ENCODE data around the gene C2CD2. TPM values are rescaled to one million over a fixed set of nuclear protein-coding genes. Genes with fewer than 3 reads are reported as not detected.

The C2CD2 gene
- total RNA-seq, 1 donor from 2014 or later, result 18.1 TPM

DNA sequence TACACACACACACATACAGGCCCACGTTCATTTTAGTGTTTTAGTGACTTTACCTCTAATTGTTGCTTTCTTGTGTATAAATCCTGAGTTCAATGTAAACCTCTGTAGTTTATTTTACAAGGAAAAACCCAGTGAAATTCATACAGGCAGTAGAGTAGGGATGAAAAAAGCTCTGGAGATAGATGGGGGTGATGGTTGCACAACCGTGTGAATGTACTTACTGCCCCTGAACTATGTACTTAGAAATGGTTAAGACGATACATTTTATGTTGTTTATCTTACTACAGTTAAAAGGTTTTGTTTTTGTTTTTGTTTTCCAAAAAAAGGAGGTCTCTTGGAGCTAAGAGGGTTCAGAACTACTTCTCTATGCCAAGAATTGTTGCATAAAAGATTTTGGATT is 45.0 kb downstream of the C2CD2 start:
- Mint-ChIP-seq H3K4me3 (ENCODE audit: unreplicated experiment) (no peak overlapping the region), H3K27ac (ENCODE audit: unreplicated experiment) (no peak overlapping the region), H3K9me3 (ENCODE audit: low read depth) (no peaks in the 10 kb centered on the region), H3K4me1 (ENCODE audit: low read depth) (no peaks in the 10 kb centered on the region), H3K36me3 (ENCODE audit: low read depth) (peaks cover 46% of the 10 kb centered on the region), H3K27me3 (ENCODE audit: low read depth) (no peaks in the 10 kb centered on the region)
- no peak for TF ChIP-seq CTCF (IDR thresholded peaks at IDR 0.05)
- no peak for DNase-seq (ENCODE audit: low spot score)

DNA sequence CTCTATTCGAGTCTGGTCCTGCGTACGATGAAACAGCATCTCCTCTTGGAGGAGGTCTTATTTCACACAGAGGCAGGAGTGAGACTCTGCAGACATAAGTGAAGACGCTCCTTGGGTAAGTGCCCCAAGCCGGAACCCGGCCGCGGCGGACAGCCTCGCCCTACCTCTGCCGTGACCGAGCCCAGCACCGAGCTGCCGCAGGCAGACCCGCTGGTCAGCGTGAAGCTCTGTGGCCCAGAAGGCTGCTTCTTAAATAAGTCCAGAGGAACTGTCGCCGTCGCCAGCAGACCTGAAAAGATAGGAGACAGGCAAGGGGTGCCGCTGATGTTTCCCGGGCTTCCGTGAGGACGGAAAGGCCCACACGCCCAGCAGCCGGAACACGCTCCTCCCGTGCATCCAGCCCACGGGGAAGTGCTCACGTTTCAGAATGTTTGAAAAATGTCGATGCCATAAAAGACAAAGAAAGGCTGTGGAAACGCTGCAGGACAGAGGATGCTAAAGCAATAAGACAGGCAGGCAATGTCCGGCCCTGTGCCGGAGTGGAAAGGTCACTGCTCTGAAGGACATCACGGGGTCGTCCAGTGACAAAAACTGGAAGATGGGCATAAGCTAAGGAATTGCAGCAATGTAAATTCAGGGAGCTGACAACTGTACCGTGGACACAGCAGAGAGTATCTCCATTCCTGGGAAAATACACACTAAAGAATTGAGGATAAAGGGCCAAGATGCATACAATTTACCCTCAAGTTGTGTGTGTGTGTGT is 46.1 kb downstream of the C2CD2 start:
- no peaks in the 10 kb centered on the region for H3K9me3 Mint-ChIP-seq (ENCODE audit: low read depth)
- DNase-seq (ENCODE audit: low spot score), result no peak
- H3K27ac Mint-ChIP-seq (ENCODE audit: unreplicated experiment), result no peak overlapping the region
- H3K4me1 Mint-ChIP-seq (ENCODE audit: low read depth), result no peaks in the 10 kb centered on the region
- H3K4me3 Mint-ChIP-seq (ENCODE audit: unreplicated experiment), result no peak overlapping the region
- TF ChIP-seq CTCF (IDR thresholded peaks at IDR 0.05), result no peak
- no peaks in the 10 kb centered on the region for H3K27me3 Mint-ChIP-seq (ENCODE audit: low read depth)
- peaks cover 46% of the 10 kb centered on the region for H3K36me3 Mint-ChIP-seq (ENCODE audit: low read depth)

GRCh38 chr21:41906770-41907169 is 47.0 kb downstream of the C2CD2 start:
- no peak overlapping the region for H3K4me3 Mint-ChIP-seq (ENCODE audit: unreplicated experiment)
- H3K36me3 Mint-ChIP-seq (ENCODE audit: low read depth), result peaks cover 44% of the 10 kb centered on the region
- no peak for TF ChIP-seq CTCF (IDR thresholded peaks at IDR 0.05)
- no peak overlapping the region for H3K27ac Mint-ChIP-seq (ENCODE audit: unreplicated experiment)
- H3K4me1 Mint-ChIP-seq (ENCODE audit: low read depth), result no peaks in the 10 kb centered on the region
- no peaks in the 10 kb centered on the region for H3K9me3 Mint-ChIP-seq (ENCODE audit: low read depth)
- no peaks in the 10 kb centered on the region for H3K27me3 Mint-ChIP-seq (ENCODE audit: low read depth)
- DNase-seq (ENCODE audit: low spot score), result no peak

GRCh38 chr21:41903559-41904351 is 50.1 kb downstream of the C2CD2 start:
- Mint-ChIP-seq H3K4me1 (ENCODE audit: low read depth) (no peaks in the 10 kb centered on the region), H3K4me3 (ENCODE audit: unreplicated experiment) (no peak overlapping the region), H3K27ac (ENCODE audit: unreplicated experiment) (no peak overlapping the region), H3K36me3 (ENCODE audit: low read depth) (peaks cover 47% of the 10 kb centered on the region), H3K27me3 (ENCODE audit: low read depth) (no peaks in the 10 kb centered on the region), H3K9me3 (ENCODE audit: low read depth) (no peaks in the 10 kb centered on the region)
- DNase-seq (ENCODE audit: low spot score), result no peak
- TF ChIP-seq CTCF (IDR thresholded peaks at IDR 0.05), result no peak

DNA sequence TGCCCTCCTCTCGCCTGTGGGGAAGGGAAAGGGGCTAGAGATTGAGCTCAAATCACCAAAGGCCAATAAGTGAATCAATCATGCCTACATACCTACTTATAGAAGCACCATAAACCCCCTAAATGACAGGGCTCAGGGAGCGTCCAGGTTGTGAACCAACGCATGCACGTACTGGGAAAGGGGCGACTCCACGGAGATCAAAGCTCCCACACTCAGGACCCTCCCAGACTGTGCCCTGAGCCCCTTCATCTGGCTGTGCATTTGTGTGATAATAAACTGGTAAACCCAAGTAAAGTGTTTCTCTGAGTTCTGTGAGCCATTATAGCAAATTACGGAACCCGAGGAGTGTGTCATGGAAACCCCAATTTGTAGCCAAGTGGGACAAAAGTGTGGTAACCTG is 50.9 kb downstream of the C2CD2 start:
- TF ChIP-seq CTCF (IDR thresholded peaks at IDR 0.05), result no peak
- no peak for DNase-seq (ENCODE audit: low spot score)

More for the DNA sequence above, 50.9 kb downstream of the C2CD2 start:
- H3K4me1 Mint-ChIP-seq (ENCODE audit: low read depth), result no peaks in the 10 kb centered on the region
- no peak overlapping the region for H3K27ac Mint-ChIP-seq (ENCODE audit: unreplicated experiment)
- H3K36me3 Mint-ChIP-seq (ENCODE audit: low read depth), result peaks cover 53% of the 10 kb centered on the region
- no peak overlapping the region for H3K4me3 Mint-ChIP-seq (ENCODE audit: unreplicated experiment)
- H3K27me3 Mint-ChIP-seq (ENCODE audit: low read depth), result no peaks in the 10 kb centered on the region
- H3K9me3 Mint-ChIP-seq (ENCODE audit: low read depth), result no peaks in the 10 kb centered on the region

All from chondrocyte (in vitro differentiated cells).